ENCODE measurements around the gene BLVRA. TPM values are rescaled to one million over a fixed set of nuclear protein-coding genes. Genes with fewer than 3 reads are reported as not detected.
A peak's percentile ranks its signal among the peaks of the same experiment; 100 is the strongest.
"Not testable (repeated sequence)": the region's sequence is repeated elsewhere in the genome, so short reads cannot be mapped to it uniquely, and the experiment has no call there.

BLVRA gene
- total RNA-seq, 2 donors from 2014 or later = 29.6 to 54.8 TPM

DNA sequence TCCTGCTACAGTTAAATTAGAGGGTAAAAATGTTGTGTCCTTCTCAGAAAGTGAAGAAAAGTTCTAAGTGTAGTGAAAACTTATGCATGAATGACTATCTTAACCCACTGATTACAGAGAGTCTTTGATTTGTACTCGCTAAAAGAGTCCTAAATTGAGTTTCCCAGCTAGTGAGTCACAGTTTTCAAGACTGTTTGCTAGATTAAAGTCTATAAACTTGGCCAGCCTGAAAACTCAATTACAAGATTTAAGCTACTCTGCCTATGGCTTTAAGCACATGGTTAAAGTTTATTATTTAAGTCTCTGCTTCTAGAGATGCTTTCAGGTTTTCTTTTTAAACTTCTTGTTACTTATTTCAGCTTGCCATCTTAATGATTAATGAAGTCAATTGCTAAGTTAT, 66.5 kb downstream of the BLVRA start:
- H3K27ac ChIP-seq = no peak overlapping the region
- H3K9me3 ChIP-seq = no peaks in the 10 kb centered on the region
- no peaks in the 10 kb centered on the region for H3K4me1 ChIP-seq
- H3K27me3 ChIP-seq = no peaks in the 10 kb centered on the region
- TF ChIP-seq, protein P1, sequence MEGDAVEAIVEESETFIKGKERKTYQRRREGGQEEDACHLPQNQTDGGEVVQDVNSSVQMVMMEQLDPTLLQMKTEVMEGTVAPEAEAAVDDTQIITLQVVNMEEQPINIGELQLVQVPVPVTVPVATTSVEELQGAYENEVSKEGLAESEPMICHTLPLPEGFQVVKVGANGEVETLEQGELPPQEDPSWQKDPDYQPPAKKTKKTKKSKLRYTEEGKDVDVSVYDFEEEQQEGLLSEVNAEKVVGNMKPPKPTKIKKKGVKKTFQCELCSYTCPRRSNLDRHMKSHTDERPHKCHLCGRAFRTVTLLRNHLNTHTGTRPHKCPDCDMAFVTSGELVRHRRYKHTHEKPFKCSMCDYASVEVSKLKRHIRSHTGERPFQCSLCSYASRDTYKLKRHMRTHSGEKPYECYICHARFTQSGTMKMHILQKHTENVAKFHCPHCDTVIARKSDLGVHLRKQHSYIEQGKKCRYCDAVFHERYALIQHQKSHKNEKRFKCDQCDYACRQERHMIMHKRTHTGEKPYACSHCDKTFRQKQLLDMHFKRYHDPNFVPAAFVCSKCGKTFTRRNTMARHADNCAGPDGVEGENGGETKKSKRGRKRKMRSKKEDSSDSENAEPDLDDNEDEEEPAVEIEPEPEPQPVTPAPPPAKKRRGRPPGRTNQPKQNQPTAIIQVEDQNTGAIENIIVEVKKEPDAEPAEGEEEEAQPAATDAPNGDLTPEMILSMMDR (IDR thresholded peaks at IDR 0.05) = no peak
- no peak for DNase-seq (ENCODE audit: low spot score)
- H3K4me3 ChIP-seq = no peak overlapping the region
- no peaks in the 10 kb centered on the region for H3K36me3 ChIP-seq

DNA sequence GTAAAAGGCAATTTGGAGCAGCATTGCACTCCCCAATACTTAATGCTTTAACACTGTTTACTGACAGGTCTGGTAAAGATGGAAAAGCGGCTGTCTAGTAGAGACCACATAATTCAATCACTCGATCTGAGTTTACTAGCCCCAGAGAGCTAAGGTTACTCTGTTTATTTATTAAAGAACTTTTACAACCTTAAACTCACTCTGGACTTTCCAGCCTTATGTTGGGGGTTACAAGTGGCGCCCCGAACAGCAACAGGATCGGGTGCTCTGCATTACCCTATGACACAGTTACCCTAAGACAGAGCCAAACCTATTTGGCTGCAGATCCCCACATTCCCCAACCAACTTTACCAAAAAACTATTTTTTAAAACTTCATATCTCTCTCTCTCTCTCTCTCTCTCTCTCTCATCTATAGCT, 66.9 kb downstream of the BLVRA start:
- TF ChIP-seq, protein P1 (IDR thresholded peaks at IDR 0.05) = no peak
- Histone ChIP-seq H3K27me3 (no peaks in the 10 kb centered on the region), H3K36me3 (no peaks in the 10 kb centered on the region), H3K9me3 (no peaks in the 10 kb centered on the region), H3K4me3 (no peak overlapping the region), H3K27ac (no peak overlapping the region), H3K4me1 (no peaks in the 10 kb centered on the region)
- DNase-seq (ENCODE audit: low spot score) = no peak

DNA sequence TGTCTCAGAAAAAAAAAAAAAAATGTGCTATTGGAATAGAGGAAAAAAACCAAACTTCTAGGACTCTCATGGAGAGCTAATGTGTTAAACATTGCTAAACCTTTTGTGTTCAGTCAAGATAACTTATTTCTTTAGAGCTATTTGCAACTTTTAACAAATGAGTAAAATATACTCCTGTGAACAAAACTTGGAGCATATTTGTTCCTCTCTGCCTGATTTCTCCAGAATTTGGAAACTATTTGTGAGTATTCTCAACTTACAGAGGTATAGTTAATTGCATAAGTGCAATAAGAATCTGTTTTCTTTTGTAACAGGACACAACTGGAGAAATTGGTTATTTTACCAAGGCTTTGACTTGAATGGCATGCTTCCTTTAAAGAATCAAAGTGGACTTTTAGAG, 72.4 kb downstream of the BLVRA start:
- H3K9me3 ChIP-seq; H3K36me3 ChIP-seq; DNase-seq (ENCODE audit: low spot score); H3K27me3 ChIP-seq; H3K27ac ChIP-seq; H3K4me1 ChIP-seq; H3K4me3 ChIP-seq: not testable (repeated sequence)

DNA sequence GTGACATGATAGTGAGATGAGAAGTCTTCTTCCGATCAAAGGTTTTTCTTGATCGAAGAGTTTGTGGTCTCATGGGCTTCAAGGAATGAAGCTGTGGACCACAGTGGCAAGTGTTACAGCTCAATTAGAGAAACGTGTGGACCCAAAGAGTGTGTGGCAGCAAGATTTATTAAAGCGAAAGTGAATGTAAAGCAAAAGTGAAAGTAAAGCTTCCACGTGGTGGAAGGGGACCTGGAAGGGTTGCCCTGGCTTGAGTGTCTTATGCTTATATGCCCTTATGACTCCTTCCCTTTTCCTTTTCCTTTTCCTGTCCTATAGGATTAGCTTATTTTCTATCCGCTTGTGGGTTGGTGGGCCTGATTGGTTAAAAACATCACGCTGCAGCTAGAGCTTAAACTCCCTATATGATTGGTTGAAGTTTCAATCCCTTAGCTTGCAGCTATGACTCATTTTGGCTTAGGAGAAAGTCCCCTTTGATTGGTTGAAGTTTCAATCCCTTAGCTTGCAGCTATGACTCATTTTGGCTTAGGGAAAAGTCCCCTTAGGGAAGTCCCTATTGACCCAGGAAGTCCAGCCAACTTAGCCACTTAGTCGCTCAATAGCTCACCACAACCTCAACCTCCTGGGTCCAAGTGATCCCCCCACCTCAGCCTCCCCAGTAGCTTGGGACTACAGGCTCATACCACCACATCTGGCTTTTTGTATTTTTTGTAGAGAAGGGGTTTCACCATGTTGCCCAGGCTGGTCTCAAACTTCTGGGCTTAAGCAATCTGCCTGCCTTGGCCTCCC, 76.2 kb downstream of the BLVRA start:
- Histone ChIP-seq H3K4me3 (peak overlapping the region in 1 of 2 donors; percentile 16), H3K4me1 (no peaks in the 10 kb centered on the region), H3K27ac (no peak overlapping the region), H3K36me3 (no peaks in the 10 kb centered on the region), H3K27me3 (no peaks in the 10 kb centered on the region), H3K9me3 (no peaks in the 10 kb centered on the region)
- no peak for DNase-seq (ENCODE audit: low spot score)
- TF ChIP-seq, protein P1 (IDR thresholded peaks at IDR 0.05) = no peak

DNA sequence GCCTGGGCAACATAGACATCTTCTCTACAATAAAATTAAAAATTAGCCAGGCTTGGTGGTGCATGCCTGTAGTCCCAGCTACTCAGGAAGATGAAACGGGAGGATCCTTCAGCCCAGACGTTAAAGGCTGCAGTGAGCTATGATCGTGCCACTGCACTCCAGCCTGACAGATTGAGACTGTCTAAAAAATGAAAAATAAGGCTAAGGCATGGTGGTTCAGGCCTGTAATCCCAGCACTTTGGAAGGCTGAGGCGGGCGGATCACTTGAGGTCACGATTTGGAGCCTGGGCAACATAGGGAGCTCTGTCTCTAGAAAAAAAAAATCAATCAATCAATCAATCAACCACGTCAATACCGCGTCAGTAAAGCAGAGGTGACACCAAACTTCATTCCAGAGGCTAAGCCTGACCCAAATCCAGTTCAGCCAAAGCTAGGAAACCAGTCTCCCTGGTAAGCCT, 79.8 kb downstream of the BLVRA start:
- Histone ChIP-seq H3K4me1 (no peaks in the 10 kb centered on the region), H3K9me3 (no peaks in the 10 kb centered on the region), H3K27me3 (no peaks in the 10 kb centered on the region), H3K36me3 (no peaks in the 10 kb centered on the region), H3K27ac (no peak overlapping the region), H3K4me3 (peak overlapping the region in 1 of 2 donors; percentile 35)
- TF ChIP-seq, protein P1 (IDR thresholded peaks at IDR 0.05) = no peak
- no peak for DNase-seq (ENCODE audit: low spot score)

DNA sequence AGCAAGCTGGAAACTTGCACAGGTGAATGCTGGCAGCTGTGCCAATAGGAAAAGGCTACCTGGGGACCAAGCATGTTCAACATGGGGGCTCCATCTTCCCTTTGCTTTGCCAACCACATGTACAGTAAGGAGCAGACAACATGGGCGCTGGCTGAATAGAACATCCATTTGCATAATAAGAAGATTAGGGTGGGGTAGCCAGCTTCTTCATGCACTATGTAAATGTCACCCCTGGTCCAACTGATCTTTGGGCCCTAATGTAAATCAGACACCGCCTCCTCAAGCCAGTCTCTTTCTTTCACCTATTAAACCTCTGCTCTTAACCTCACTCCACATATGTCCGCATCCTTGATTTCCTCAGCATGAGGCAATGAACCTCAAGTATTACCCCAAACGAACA, 84.8 kb downstream of the BLVRA start:
- Histone ChIP-seq H3K4me1 (no peaks in the 10 kb centered on the region), H3K27me3 (no peaks in the 10 kb centered on the region), H3K27ac (no peak overlapping the region), H3K4me3 (no peak overlapping the region), H3K36me3 (no peaks in the 10 kb centered on the region), H3K9me3 (no peaks in the 10 kb centered on the region)
- TF ChIP-seq, protein P1 (IDR thresholded peaks at IDR 0.05) = no peak
- no peak for DNase-seq (ENCODE audit: low spot score)
